Right renal pelvis (tissue), 4 donors: ENCODE results near the gene KCNG1. TPM values are rescaled to one million over a fixed set of nuclear protein-coding genes. Genes with fewer than 3 reads are reported as not detected.

Experiments
- DNase-seq, 4 donors: peaks; one replicate each; pipeline ENCODE4 v3.0.0-alpha.2; 2013; ENCODE audit warnings: low read depth in 4 of 4, low spot score in 3 of 4, missing footprints in 1 of 4
- polyA plus RNA-seq, 4 donors: library from polyadenylated mRNA; unstranded; fragments of 120-200 nt; gene quantifications; one replicate each; pipeline ENCODE4 v1.2.1, GENCODE V29; 2013; ENCODE audit not compliant: insufficient read length in 4 of 4

The KCNG1 gene
- polyA plus RNA-seq, 4 donors, result 4.2 to 6.8 (median 4.5) TPM

DNA sequence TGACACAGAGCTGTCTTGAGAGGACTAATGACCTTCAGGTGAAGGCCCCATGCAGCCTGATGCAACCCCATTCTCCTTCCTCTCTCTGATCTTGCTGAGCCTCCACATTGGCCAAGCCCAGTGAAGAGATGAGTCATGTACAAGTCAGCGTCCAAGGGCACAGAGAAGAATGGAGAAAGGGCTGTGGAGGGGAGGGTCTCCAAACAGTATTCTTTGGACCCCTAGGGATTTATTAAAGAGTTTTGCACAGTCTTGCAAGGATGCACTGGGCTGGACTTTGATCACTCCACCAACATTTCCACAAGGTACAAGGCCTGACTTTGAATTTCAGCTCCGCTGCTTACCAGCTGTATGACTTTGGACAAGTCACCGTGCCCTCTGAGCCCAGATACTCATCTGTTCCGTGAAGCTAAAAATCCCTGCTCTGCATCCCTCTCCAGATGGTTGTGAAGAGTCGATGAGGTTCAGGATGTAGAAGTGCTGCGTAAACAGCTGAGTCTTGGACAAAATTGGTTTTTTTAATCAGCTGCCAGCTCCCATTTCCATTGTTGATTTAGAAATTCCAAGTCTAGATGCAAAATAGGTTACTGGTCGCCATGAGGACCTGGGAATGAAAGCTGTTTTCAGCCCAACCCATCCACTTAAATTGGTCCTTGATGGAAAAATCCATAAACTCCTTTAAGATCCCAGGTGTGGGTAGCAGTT, 14.1 kb upstream of the KCNG1 start:
- DNase-seq, result no peak

DNA sequence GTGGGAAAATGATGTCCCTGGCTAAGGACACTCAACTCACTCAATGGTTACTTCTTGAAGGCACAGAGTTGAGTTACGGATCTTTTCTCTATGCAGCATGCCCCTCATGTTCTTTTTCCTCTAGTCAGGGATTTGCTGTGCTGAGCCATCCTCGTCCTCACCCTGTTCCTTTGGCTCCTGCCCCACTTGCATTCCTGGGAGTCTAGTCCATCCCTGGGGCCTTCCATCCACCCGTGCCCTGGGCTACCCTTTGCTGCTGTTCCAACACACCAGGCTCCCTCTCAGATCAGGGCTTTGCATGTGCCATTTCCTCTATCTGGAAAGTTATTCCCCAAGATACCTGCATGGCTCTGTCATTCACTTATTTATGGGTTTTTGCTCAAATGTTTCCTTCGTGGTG, 13.3 kb upstream of the KCNG1 start:
- DNase-seq, result no peak

DNA sequence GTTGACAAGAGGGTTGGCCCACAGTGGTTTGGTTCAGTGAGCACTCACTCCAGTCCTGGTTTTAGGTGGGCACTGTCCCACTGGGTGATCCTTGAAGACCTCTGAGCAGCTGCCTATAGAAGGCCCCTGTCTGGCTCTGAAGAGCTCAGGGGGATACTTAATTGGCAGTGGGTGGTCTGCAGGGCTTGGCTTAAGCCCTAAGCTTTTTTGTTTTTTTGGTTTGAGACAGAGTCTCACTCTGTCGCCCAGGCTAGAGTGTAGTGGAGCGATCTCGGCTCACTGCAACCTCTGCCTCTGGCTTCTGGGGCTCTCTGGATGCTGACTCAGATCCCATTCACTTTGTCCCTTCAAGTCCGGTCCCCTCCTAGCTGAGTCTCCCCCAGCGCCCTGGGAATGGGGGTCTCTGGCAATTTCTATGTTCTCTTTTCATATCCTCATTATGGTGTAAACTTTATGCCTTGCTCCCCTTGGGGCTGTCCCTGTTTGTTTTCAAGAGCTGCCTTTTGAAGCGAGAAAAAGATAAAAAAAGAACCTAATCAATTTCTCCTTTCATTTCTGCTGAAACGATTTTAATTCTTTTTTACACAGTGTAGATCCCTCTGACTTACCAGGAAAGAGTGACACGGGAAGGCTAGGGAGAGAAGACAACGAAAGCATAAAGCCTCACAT, 12.2 kb upstream of the KCNG1 start:
- no peak for DNase-seq

DNA sequence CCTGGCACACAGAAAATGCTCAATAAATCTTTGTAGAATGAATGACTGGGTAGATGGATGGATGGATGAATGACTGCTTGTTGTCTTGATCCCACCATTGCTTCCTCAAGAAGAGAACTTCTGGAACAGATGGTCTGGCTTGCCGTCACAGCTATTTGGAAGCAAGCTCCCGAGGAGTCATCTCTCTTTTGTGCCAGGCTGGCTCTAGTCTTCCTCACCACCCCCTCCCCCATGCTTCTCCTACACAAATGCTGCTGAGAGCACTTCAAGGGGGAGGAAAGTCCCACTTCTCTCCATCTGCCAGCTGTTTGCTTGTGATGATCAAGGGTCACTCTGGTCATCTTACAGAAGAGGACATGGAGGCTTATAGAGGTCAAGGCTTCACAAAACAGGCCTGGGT, 11.6 kb upstream of the KCNG1 start:
- no peak for DNase-seq

DNA sequence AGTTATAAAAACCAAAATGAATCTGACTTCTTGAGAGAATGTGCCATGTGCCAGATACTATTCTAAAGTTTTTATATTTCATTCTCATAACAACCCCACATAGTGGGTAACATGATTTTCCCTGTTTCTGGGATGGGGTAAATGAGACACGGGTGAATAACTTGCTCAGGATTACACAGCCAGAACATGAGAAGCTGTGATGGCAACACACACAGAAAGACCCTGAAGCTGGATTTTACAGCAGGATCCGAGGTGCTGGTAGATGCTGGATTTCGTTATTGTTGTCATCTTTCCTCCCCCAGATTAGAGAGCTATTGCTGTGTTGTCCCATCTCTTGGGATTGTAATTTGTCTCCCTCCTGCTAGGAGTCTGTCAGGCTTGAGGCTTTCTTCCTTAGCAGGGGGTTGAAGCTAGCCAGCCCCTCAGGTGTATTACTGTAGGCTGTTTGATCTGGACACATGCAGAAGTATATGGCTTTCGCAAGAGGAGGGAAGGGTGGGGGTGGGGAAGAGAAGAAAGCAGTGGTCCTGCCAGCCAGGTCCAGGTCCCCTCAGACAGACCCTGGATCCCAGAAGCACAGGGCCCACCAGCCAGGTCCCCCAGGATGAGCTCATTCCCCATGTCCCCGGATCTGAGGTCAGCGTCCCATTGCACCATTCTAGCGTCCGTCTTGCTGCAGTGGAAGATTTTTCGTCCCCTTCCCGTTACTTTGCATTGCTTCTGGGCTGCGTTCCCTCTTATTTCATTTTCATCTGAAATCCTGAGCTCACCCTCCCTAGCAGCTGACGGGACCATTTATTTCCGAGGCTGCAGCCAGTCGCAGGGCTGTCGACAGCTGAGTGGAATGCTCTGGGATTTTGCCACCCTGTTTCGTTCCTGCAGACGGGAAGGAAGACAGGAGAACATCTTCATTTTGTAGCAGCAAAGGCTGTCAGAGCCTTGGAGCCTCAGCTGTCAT, 7.3 kb upstream of the KCNG1 start:
- no peak for DNase-seq

DNA sequence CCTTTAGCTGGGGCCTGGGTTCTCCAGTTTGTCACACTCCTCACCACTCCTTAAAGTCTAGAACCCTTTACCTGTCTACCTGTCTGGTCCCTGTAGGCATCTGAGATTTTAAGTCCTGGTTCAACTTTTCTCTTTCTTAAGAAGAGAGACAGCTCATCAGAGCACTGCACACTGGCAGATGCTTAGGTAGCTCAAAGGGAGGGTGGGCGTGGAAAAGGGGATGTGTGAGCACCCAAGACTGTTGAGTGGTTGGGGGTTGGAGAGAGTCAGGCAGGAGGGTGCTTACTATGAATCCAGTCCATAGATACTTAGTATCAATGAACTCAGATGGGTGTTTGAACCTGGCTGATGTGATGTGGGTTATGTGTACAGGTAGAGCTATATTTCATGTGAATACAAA, 6.6 kb upstream of the KCNG1 start:
- no peak for DNase-seq

DNA sequence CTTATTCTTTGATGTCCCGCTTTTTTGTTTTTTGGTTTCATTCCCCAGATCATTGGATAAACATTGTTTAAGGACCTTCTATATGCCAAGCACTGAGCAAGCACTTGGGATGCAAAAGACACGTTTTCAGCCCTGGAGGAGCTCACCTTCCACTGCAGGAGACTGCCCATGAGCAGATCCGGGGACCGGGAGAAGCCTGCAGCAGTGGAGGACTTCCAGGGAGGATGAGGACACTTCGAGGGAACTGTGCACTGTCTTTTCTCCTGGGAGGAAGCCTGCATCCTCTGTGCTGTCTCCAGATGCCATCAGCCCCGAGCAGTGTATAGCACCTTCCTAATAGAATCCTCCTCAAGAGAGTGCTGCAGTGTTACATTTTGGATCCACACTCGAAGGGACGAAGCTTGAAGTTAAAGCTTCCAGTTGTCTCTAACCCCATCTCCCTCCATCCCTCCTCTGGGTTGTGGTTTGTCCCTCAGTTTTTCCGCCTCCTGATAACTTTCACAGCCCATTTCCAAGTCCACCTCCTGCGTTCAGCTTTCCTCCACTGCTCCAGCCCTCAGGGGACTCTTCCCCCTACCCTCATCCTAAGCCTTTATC, 5.8 kb upstream of the KCNG1 start:
- no peak for DNase-seq

DNA sequence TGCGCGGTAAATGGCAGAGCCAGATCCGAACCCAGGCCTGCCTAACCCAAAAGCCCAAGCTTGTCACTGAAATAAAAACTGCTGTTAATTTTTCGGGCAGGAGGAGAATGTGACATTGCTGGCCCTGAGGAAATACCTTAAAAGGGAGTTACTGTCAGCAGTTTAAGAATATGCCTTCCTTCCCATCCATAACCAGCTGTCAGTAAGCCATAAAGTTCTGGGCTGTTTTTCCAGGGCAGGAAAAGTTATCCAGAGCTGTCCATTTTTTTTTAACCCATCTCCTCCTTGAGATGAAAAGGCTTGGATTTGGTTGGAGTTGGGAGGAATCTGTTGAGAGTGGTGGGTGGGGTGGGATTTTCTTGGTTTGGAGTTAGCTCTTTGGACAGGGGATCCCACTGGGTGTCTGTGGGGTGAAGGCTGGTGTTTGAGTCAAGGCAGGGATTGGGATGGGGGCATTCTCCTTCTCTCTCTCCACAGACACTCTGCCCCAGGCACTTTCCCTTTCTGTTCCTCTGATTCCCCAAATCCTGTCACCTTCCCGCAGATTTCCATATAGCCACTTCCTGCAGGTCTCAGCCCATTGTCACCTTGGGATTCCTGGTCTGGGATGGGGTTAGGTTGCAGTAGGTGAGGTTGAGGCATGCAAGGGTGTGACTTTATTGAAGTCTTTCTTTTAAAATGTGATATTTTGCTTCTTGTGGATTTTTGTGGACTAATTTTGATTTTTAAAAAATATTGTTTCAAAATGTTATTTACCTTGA, 4.3 kb upstream of the KCNG1 start:
- no peak for DNase-seq

DNA sequence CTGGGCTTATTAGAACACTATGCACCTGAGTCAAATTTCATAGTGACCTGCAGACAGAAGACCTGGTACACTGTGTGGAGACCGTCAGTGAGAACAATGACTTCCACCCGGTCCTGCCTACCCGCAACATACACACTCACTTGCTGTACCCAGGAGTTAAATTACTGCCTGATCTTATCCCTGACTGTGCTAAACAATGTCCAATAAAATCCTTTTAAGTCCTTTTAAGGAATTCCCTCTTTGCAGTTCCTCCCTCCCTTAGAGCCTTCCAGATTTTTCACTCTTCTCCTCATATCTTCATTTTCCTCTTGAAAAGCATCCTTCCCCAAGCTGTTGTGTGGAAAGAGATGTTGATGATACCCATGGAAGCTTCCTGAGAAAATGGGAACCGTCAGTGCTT, 3.4 kb upstream of the KCNG1 start:
- DNase-seq, result no peak

DNA sequence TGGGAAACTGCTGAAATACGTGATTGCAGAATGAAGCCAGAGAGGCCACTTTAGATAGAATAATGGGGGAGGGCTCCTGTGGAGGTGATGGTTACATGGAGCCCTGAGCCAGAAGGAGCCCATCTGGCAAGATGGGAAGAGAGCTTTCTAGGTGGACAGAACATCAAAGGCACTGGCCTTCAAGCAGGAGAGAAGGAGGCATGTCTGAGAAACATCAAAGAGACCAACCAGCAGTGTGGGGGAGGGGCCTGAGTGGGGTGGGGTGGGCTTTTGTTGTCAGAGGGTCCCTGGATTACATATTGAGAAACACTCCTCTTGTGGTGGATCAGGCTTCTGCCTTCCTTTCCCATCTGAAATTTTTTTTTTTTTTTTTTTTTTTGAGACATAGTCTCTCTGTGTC, 1.9 kb upstream of the KCNG1 start:
- DNase-seq, result no peak

DNA sequence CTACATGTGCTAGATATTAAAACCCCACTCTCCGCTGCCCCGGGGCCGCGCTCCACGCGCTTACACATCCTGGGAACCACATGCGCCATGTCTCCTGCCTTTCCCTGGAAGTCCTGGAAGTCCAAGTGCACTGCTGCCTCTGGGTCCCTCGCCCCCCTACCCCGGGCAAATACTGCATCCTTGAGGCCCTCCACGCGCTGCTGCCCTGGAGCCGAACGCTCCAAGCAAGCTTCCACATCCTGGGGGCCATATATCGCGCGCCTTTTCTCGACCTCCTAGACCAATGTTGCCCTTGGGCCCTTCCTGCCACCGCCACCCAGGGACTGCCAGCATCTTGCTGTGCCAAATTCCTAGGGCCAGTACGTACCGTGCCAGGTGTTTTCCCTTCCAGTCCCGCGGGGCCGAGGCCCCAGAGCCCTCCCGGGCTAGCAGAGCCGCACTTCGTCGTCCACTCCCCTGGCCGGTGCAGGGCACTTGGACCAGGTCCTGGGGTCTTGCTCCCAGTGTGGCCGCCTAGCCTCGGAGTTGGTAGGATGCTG, 779 bp upstream of the KCNG1 start:
- DNase-seq, result no peak

DNA sequence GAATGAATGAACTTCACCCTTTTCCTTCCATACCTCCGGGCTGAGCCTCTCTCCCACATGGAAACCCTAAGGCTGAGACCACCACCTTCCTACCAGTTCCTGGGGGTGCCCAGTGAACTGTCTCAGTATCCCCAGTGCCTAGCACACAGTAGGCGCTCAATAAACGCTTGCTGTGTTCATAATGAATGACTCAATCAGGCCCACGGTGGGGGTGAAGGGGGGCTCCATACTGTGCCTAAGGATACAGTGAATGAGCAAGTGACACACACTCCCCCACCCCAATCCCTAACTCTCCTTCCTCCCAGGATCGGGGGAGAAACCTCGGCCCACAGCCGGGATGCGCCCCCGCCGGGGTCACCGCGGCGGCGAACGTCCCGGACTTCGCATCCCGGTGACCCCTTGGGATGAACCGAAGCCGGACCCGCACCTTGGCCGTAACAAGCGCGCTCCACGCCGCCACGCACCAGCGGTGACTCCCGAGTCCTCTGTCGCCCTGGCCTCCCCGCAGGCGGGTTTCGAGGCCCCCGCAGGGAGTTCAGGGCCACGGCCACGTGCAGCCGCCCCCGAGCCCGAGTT, 592 bp downstream of the KCNG1 start:
- no peak for DNase-seq

DNA sequence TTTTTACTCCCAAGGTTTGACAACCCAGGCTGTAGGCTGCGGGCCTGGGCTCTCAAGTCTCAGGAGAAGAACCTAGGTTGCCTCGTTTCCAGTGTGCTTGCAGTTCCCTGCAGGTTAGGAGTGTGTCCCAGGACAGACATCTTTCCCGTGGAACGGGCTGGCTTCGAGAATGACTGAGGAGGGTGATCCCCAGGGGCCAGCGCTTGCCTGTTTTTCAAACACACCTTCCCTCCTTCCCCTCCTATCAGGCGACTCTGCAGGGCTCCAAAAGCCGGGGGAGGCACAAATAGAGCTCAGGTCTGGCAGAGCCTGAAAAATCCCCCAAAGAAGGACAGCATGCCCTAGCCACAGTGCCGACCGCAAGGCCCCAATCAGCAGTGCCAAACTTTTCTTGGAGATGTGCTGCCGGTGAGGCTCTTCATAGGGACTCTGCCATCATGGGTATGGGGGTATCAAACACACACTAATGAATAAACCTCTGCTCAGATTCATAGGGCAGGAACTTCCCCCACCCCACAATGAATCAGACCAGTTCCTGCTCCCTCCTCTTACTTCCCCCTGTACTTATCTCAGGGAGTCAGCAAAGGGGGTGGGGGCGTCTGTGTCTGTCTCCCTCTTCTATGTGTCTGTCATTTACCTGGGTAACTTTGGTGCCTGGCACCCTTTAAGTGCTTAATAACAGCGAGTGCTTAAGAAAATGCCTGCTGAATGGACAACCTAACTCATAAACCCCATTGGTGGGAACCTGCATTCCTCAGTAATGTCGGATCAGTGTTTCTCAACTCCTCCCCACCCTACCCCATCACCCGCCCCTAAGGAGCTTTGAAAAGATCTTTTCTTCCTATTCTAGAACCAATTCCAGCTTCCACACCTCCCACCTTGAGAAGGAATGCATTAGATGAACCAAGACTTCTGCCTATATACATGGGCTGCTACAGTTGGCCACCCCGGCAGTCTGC, 1.6 kb downstream of the KCNG1 start:
- DNase-seq, result no peak

DNA sequence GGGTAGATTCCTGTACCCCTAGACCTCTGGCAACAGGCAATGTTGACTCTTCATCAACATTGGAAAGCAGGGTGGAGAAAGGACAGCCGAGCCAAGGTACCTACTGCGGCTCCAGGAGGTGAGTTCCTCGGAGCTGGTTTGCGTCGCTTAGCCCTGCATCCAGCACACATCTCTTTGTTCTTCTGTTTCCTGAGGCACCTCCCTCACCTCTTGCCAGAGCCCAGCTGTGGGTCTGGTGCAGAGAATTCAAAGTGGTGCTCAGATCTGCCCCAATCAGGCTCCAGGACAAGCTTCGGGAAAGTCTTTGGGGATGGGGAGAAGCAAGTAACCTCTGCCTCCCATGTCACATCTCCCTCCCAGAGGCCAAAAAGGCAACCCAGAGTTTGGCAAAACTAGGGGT, 2.2 kb downstream of the KCNG1 start:
- DNase-seq, result no peak

DNA sequence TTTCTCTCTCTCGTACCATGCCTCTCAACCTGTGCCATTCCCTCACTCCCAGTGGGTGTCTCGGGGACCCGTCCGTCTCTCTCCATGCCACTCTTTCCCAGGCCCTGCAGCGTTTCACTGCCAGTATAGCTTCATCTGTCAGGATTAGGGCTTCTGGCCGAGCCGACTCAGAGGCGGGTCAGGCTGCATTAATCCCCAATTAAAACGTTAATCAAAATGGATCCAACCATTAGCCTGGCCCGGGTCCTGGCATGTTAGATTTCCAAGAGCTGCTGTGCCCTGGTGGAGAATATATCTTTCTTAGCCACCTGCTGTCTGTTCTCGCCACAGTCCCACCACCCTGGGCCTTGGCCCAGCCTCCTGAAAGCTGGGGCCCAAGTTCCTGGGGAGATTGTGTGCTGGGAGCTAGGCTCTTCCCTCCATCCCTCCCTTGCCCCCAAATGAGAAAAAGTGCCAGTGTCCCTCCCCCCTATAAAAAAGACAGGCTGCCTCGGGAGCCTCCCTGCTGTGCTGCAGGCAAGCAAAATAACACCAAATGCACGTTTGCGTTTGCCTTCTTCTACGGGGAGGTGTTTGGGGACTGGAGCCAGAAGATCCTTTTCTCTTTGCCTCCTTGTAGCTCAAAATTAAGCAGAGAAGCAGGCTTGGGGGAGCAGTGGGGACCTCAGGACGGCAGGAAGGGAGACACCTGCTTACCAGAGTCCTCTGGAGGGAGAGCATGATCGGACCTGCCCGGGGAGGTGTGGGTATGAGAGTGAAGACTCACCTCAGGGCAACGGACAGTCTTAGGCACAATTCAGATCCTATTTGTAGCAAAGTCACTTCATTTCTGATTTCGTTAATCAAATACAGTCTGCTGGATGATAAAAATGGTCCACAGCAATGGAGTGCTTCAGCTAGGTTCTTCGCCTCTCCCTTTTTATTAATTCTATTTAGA, 3.0 kb downstream of the KCNG1 start:
- no peak for DNase-seq

DNA sequence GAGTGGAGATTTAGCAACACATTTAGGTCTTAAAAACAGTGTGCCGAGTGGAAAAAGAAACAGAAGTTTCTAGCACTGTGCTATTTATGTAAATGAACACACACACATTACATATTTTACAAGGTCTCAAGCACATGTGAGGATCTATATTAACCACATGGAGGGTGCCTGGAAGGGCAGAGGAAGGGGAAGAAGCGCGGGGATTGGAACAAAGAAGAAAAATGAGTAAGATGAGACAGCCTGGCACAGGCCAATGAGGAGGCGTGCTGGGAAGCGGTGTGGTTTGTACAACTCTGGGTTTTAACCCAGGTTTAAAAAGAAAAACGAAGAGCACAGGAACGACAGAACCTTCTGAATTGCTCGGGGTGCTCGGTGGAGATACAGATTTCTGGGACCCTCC, 5.7 kb downstream of the KCNG1 start:
- DNase-seq, result no peak

DNA sequence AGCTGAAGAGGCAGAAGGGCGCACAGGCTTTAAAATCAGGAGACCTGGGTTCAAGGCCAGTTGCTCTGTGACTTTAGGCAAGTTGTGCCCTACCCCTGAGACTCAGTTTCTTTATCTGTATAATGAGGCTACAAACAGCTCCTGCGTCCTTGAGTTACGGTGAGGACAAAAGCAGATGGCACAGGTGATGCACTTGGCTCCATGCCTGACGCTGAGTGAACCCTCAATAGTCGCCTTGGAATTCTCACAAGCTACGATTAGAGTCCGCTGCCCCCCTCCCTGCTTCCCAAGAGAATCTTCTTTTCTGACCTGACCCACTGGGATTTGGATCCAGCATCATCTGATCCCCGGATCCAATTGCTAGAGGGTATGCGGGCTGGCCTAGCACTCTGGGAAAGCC, 6.4 kb downstream of the KCNG1 start:
- DNase-seq, result no peak
